SU-DHL-6 (cell line): ENCODE results near the gene GFOD1.
"Not testable (repeated sequence)": the region's sequence is repeated elsewhere in the genome, so short reads cannot be mapped to it uniquely, and the experiment has no call there.

ENCODE experiments used
- H2AFZ ChIP-seq: fragments of 200-600 bp; sonication (generic); 2 replicates; pipeline ENCODE4 v1.6.1; 2014; ENCODE audit warnings: low read depth, mild to moderate bottlenecking, moderate library complexity, mixed read lengths, antibody characterized with exemption, low read length; ENCODE audit not compliant: severe bottlenecking
- H3F3A ChIP-seq: fragments of 200-600 bp; shearing (Covaris generic); 2 replicates; pipeline ENCODE4 v1.6.0; 2016; ENCODE audit warnings: antibody characterized with exemption, mild to moderate bottlenecking; ENCODE audit not compliant: insufficient read depth
- H3K27ac ChIP-seq: fragments of 200-600 bp; sonication (generic); 2 replicates; pipeline ENCODE4 v1.5.1; 2016; ENCODE audit warnings: low read depth, mild to moderate bottlenecking, low read length, moderate library complexity, mixed read lengths
- H3K27me3 ChIP-seq: fragments of 200-600 bp; sonication (generic), shearing (Covaris generic); 2 replicates; pipeline ENCODE4 v1.6.0; 2014; ENCODE audit warnings: mild to moderate bottlenecking, low read length
- H3K36me3 ChIP-seq: fragments of 200-600 bp; sonication (generic); 2 replicates; pipeline ENCODE4 v1.6.1; 2014; ENCODE audit warnings: mild to moderate bottlenecking, low read length, mixed read lengths
- H3K4me2 ChIP-seq: fragments of 300-600, 200-600 bp; shearing (Covaris generic), sonication (generic); 2 replicates; pipeline ENCODE4 v1.6.0; 2014; ENCODE audit warnings: low read length, low read depth, mild to moderate bottlenecking; ENCODE audit not compliant: poor library complexity, severe bottlenecking
- H3K4me3 ChIP-seq: fragments of 200-600 bp; sonication (generic); 2 replicates; pipeline ENCODE4 v1.5.1; 2014; ENCODE audit warnings: antibody characterized with exemption, low read length, mild to moderate bottlenecking, mixed read lengths; ENCODE audit not compliant: insufficient read depth, poor library complexity, severe bottlenecking
- H3K79me2 ChIP-seq: fragments of 200-600 bp; sonication (generic); 2 replicates; pipeline ENCODE4 v1.6.1; 2014; ENCODE audit warnings: mild to moderate bottlenecking, low read length, moderate library complexity; ENCODE audit not compliant: insufficient read depth
- H3K9ac ChIP-seq: fragments of 200-600 bp; sonication (generic); 2 replicates; pipeline ENCODE4 v1.7.0; 2014; ENCODE audit warnings: mild to moderate bottlenecking, low read length
- H3K9me2 ChIP-seq: fragments of 200-600 bp; sonication (generic); replicated peaks from 2 replicates; pipeline ENCODE4 v1.6.1; 2014; ENCODE audit warnings: low read length; ENCODE audit not compliant: insufficient read depth
- H3K9me3 ChIP-seq: fragments of 200-600 bp; sonication (generic); 2 replicates; pipeline ENCODE4 v1.6.1; 2014; ENCODE audit warnings: low read length, mixed read lengths; ENCODE audit not compliant: insufficient read depth
- H4K20me1 ChIP-seq: fragments of 200-600 bp; sonication (generic); 2 replicates; pipeline ENCODE4 v1.6.1; 2014; ENCODE audit warnings: low read depth, mild to moderate bottlenecking, antibody characterized with exemption, low read length, moderate library complexity, mixed read lengths
- CTCF ChIP-seq: fragments of 200-600 bp; sonication (generic); IDR thresholded peaks from one replicate; pipeline ENCODE4 v1.5.1; 2017; ENCODE audit warnings: antibody characterized with exemption, mild to moderate bottlenecking, low read length, moderate library complexity; ENCODE audit not compliant: insufficient read depth, poor library complexity, severe bottlenecking
- EZH2phosphoT487 ChIP-seq: fragments of 200-600 bp; sonication (generic), shearing (Covaris generic); conservative IDR thresholded peaks from 2 replicates; pipeline ENCODE4 v1.6.1; 2018; ENCODE audit warnings: mild to moderate bottlenecking, antibody characterized with exemption, low read length, moderate library complexity, mixed read lengths

The GFOD1 gene

GRCh38 chr6:13392462-13392861, 94.9 kb downstream of the GFOD1 start:
- Histone ChIP-seq H4K20me1 (no peaks in the 10 kb centered on the region), H3K36me3 (no peaks in the 10 kb centered on the region), H3K27me3 (no peaks in the 10 kb centered on the region), H2AFZ (no peak overlapping the region), H3K27ac (no peak overlapping the region), H3K4me2 (no peak overlapping the region), H3K4me3 (no peak overlapping the region), H3K9me2 (no peaks in the 10 kb centered on the region), H3F3A (no peaks in the 10 kb centered on the region), H3K9ac (no peak overlapping the region), H3K9me3 (no peaks in the 10 kb centered on the region), H3K79me2 (no peaks in the 10 kb centered on the region)
- TF ChIP-seq CTCF, result no peak
- TF ChIP-seq EZH2phosphoT487, result no peak

- Histone ChIP-seq H3F3A (no peaks in the 10 kb centered on the region), H3K9ac (no peak overlapping the region), H3K9me2 (no peaks in the 10 kb centered on the region), H3K36me3 (no peaks in the 10 kb centered on the region), H3K4me3 (no peak overlapping the region), H3K79me2 (no peaks in the 10 kb centered on the region), H3K27me3 (no peaks in the 10 kb centered on the region), H3K9me3 (no peaks in the 10 kb centered on the region), H3K4me2 (no peak overlapping the region), H4K20me1 (no peaks in the 10 kb centered on the region), H3K27ac (no peak overlapping the region), H2AFZ (no peak overlapping the region)
- TF ChIP-seq EZH2phosphoT487 (no peak), CTCF (no peak)
These were observed 95.9 kb downstream of the GFOD1 start for GRCh38 chr6:13391537-13391936.

- Histone ChIP-seq H3K27me3 (no peaks in the 10 kb centered on the region), H3K4me2 (no peak overlapping the region), H3K36me3 (no peaks in the 10 kb centered on the region), H4K20me1 (no peaks in the 10 kb centered on the region), H3K9ac (no peak overlapping the region), H3K79me2 (no peaks in the 10 kb centered on the region), H2AFZ (no peak overlapping the region), H3F3A (no peaks in the 10 kb centered on the region), H3K4me3 (no peak overlapping the region), H3K9me2 (no peaks in the 10 kb centered on the region), H3K27ac (no peak overlapping the region), H3K9me3 (no peaks in the 10 kb centered on the region)
- TF ChIP-seq EZH2phosphoT487 (no peak), CTCF (no peak)
These were observed 96.7 kb downstream of the GFOD1 start for GRCh38 chr6:13390658-13391057.

- H3K36me3 ChIP-seq, H3K27ac ChIP-seq, H3K9ac ChIP-seq, H3K9me2 ChIP-seq, H3K27me3 ChIP-seq, H3F3A ChIP-seq, H3K4me2 ChIP-seq, H3K79me2 ChIP-seq, H4K20me1 ChIP-seq, H3K4me3 ChIP-seq, H3K9me3 ChIP-seq, H2AFZ ChIP-seq: not testable (repeated sequence)
These were observed 98.2 kb downstream of the GFOD1 start for GRCh38 chr6:13389237-13389636.

GRCh38 chr6:13388769-13389168, 98.6 kb downstream of the GFOD1 start:
- H3K79me2 ChIP-seq, H3F3A ChIP-seq, H3K9me3 ChIP-seq, H3K4me2 ChIP-seq, H3K36me3 ChIP-seq, H3K4me3 ChIP-seq, H3K27me3 ChIP-seq, H3K9me2 ChIP-seq, H2AFZ ChIP-seq, H3K27ac ChIP-seq, H4K20me1 ChIP-seq, H3K9ac ChIP-seq: not testable (repeated sequence)
